Anterior cingulate cortex (tissue), 58 donors: ENCODE results near the gene MYLK.
A peak's percentile ranks its signal among the peaks of the same experiment; 100 is the strongest.

Experiments
- DNase-seq, 58 donors: peaks; one replicate each; lab custom pipeline; 2025; lab: John Stamatoyannopoulos, UW

MYLK gene

GRCh38 chr3:123636431-123636841 lies 247.7 kb downstream of the MYLK start:
- DNase-seq: no peak

- DNase-seq: no peak
Observed at GRCh38 chr3:123635717-123636116, 248.4 kb downstream of the MYLK start.

- DNase-seq: peak in 2 of 58 donors; percentile 29 to 55
Observed at GRCh38 chr3:123635217-123635616, 248.9 kb downstream of the MYLK start.

GRCh38 chr3:123634149-123635051 lies 249.7 kb downstream of the MYLK start:
- no peak for DNase-seq

GRCh38 chr3:123633530-123633929 lies 250.6 kb downstream of the MYLK start:
- DNase-seq: no peak

GRCh38 chr3:123632161-123632655 lies 251.9 kb downstream of the MYLK start:
- DNase-seq: peak in 1 of 58 donors; percentile 18

- no peak for DNase-seq
Observed at GRCh38 chr3:123629747-123630047, 254.4 kb downstream of the MYLK start.

GRCh38 chr3:123628996-123629746 lies 255.0 kb downstream of the MYLK start:
- DNase-seq: no peak

GRCh38 chr3:123627673-123628670 lies 256.2 kb downstream of the MYLK start:
- DNase-seq: no peak

- DNase-seq: no peak
Observed at GRCh38 chr3:123626881-123627280, 257.3 kb downstream of the MYLK start.

GRCh38 chr3:123624302-123624701 lies 259.8 kb downstream of the MYLK start:
- DNase-seq: no peak

- peak in 1 of 58 donors; percentile 27 for DNase-seq
Observed at GRCh38 chr3:123623346-123623880, 260.7 kb downstream of the MYLK start.

- DNase-seq: no peak
Observed at GRCh38 chr3:123622766-123623165, 261.4 kb downstream of the MYLK start.

- no peak for DNase-seq
Observed at GRCh38 chr3:123621850-123622189, 262.3 kb downstream of the MYLK start.

- DNase-seq: peak in 4 of 58 donors; percentile 20 to 56 (median 27)
Observed at GRCh38 chr3:123621186-123621849, 262.8 kb downstream of the MYLK start.

GRCh38 chr3:123620343-123620742 lies 263.8 kb downstream of the MYLK start:
- peak in 20 of 58 donors; percentile 19 to 73 (median 46) for DNase-seq

GRCh38 chr3:123618768-123619484 lies 265.2 kb downstream of the MYLK start:
- DNase-seq: peak in 45 of 58 donors; percentile 9 to 86 (median 39)

- DNase-seq: no peak
Observed at GRCh38 chr3:123618076-123618708, 265.9 kb downstream of the MYLK start.
